ENCODE measurements around the gene ELL2. TPM values are rescaled to one million over a fixed set of nuclear protein-coding genes. Genes with fewer than 3 reads are reported as not detected.
A peak's percentile ranks its signal among the peaks of the same experiment; 100 is the strongest.

The ELL2 gene
- total and polyA plus RNA-seq, 7 donors: 6.7 to 35.3 (median 26.6) TPM

- H3K4me1 ChIP-seq: peaks cover 0 to 31% (median 23%) of the 10 kb centered on the region in 4 donors
- intact Hi-C loops (cut with DNase I): loop anchor here (1.0 to 5.0 kb wide), 3 partner anchors 102 to 743 kb away; partner anchors contain the start of gene ELL2
- peak; percentile 96 for DNase-seq
These were observed 102.7 kb downstream of the ELL2 start for GRCh38 chr5:95858661-95859595.

GRCh38 chr5:95858023-95858461 is 103.6 kb downstream of the ELL2 start:
- peak; percentile 88 for DNase-seq
- WGBS, 2 donors: 76 to 81% methylated on average over 8 of the region's 8 CpGs
- intact Hi-C loops (cut with DNase I): loop anchor here (1.0 to 5.0 kb wide), 3 partner anchors 103 to 744 kb away; partner anchors contain the start of gene ELL2
- Histone ChIP-seq H3K4me1 (peaks cover 0 to 31% (median 23%) of the 10 kb centered on the region in 4 donors), H3K36me3 (no peaks in the 10 kb centered on the region), H3K27me3 (no peaks in the 10 kb centered on the region), H3K9me3 (no peaks in the 10 kb centered on the region), H3K27ac (peak overlapping the region; percentile 72 to 83 (median 80)), H3K4me3 (no peak overlapping the region)
- peak; percentile 24 to 43 (median 30) for TF ChIP-seq POLR2AphosphoS5 (IDR thresholded peaks at IDR 0.05)
- peak in 1 of 4 donors; percentile 7 for TF ChIP-seq EP300 (IDR thresholded peaks at IDR 0.05)
- no peak for TF ChIP-seq POLR2A (IDR thresholded peaks at IDR 0.05)
- TF ChIP-seq CTCF (IDR thresholded peaks at IDR 0.05): no peak

More at GRCh38 chr5:95858661-95859595, 102.7 kb downstream of the ELL2 start:
- peak overlapping the region; percentile 72 to 83 (median 80) for H3K27ac ChIP-seq
- H3K36me3 ChIP-seq: no peaks in the 10 kb centered on the region
- H3K4me3 ChIP-seq: peak overlapping the region in 3 of 4 donors; percentile 16 to 33 (median 30)
- WGBS, 2 donors: 7 to 16% methylated on average over 28 of the region's 28 CpGs
- no peaks in the 10 kb centered on the region for H3K27me3 ChIP-seq
- TF ChIP-seq POLR2AphosphoS5 (IDR thresholded peaks at IDR 0.05) (peak in 2 of 4 donors; percentile 62 to 87), EP300 (IDR thresholded peaks at IDR 0.05) (peak in 2 of 4 donors; percentile 58 to 84), POLR2A (IDR thresholded peaks at IDR 0.05) (no peak), CTCF (IDR thresholded peaks at IDR 0.05) (peak; percentile 96 to 98 (median 98))
- no peaks in the 10 kb centered on the region for H3K9me3 ChIP-seq

- H3K36me3 ChIP-seq: no peaks in the 10 kb centered on the region
- no peaks in the 10 kb centered on the region for H3K9me3 ChIP-seq
- H3K27ac ChIP-seq: peak overlapping the region; percentile 72 to 83 (median 80)
- TF ChIP-seq POLR2A (IDR thresholded peaks at IDR 0.05) (no peak), EP300 (IDR thresholded peaks at IDR 0.05) (peak; percentile 39 to 81 (median 62)), POLR2AphosphoS5 (IDR thresholded peaks at IDR 0.05) (peak; percentile 55 to 71 (median 62)), CTCF (IDR thresholded peaks at IDR 0.05) (no peak)
- H3K4me3 ChIP-seq: no peak overlapping the region
- H3K4me1 ChIP-seq: peaks cover 0 to 27% (median 23%) of the 10 kb centered on the region in 4 donors
- H3K27me3 ChIP-seq: no peaks in the 10 kb centered on the region
- DNase-seq: peak; percentile 95
- WGBS, 2 donors: 61 to 79% methylated on average over 12 of the region's 12 CpGs
- intact Hi-C loops (cut with DNase I): loop anchor here (5.0 kb wide), 1 partner anchor 745 kb away; no protein-coding TSS in a partner anchor
These were observed 104.3 kb downstream of the ELL2 start for GRCh38 chr5:95857185-95857945.

GRCh38 chr5:95856501-95856981 is 105.1 kb downstream of the ELL2 start:
- TF ChIP-seq EP300 (IDR thresholded peaks at IDR 0.05) (no peak), CTCF (IDR thresholded peaks at IDR 0.05) (no peak), POLR2A (IDR thresholded peaks at IDR 0.05) (no peak)
- Histone ChIP-seq H3K36me3 (no peaks in the 10 kb centered on the region), H3K4me1 (peaks cover 0 to 25% (median 21%) of the 10 kb centered on the region in 4 donors), H3K4me3 (no peak overlapping the region), H3K27me3 (no peaks in the 10 kb centered on the region), H3K9me3 (no peaks in the 10 kb centered on the region), H3K27ac (peak overlapping the region; percentile 56 to 83 (median 80))
- intact Hi-C loops (cut with DNase I): loop anchor here (5.0 kb wide), 1 partner anchor 746 kb away; no protein-coding TSS in a partner anchor
- WGBS, 2 donors: 93% methylated on average over 7 of the region's 7 CpGs
- no peak for DNase-seq

All from sigmoid colon (tissue), 7 donors.